ENCODE results near the gene TMEM43.

GRCh38 chr3:14135581-14135980 is 10.7 kb downstream of the TMEM43 start:
- no peak for TF ChIP-seq POLR2AphosphoS5 (IDR thresholded peaks at IDR 0.05; ENCODE audit: low read depth, low read length)
- no peak for TF ChIP-seq POLR2A (IDR thresholded peaks at IDR 0.05; ENCODE audit: low read depth, low read length)
- no peak for TF ChIP-seq TAF1 (IDR thresholded peaks at IDR 0.05; ENCODE audit: low read depth, low read length)
- no peak for TF ChIP-seq POU2F2 (IDR thresholded peaks at IDR 0.05; ENCODE audit: low read depth, low read length)
- TF ChIP-seq SPI1 (IDR thresholded peaks at IDR 0.05; ENCODE audit: low read depth, low read length) = no peak
